Parathyroid adenoma (tissue), 2 donors: ENCODE measurements around the gene GRM8.

ENCODE experiments used
- H2AFZ ChIP-seq: fragments of 300-600 bp; sonication (generic); one replicate; pipeline ENCODE4 v1.7.0; 2017; ENCODE audit warnings: antibody characterized with exemption, mild to moderate bottlenecking
- H3K27ac ChIP-seq: fragments of 300-600 bp; sonication (generic); one replicate; pipeline ENCODE4 v1.7.0; 2017
- H3K27me3 ChIP-seq: fragments of 300-600 bp; sonication (generic); one replicate; pipeline ENCODE4 v1.7.0; 2017; ENCODE audit warnings: low read length; ENCODE audit not compliant: control insufficient read depth, insufficient read depth
- H3K36me3 ChIP-seq: fragments of 300-600 bp; sonication (generic); one replicate; pipeline ENCODE4 v1.7.0; 2017; ENCODE audit warnings: low read length; ENCODE audit not compliant: control insufficient read depth, insufficient read depth
- H3K4me1 ChIP-seq: fragments of 300-600 bp; sonication (generic); one replicate; pipeline ENCODE4 v1.7.0; 2017; ENCODE audit warnings: control low read depth
- H3K4me2 ChIP-seq: fragments of 300-600 bp; sonication (generic); one replicate; pipeline ENCODE4 v1.7.0; 2017; ENCODE audit warnings: low read length
- H3K4me3 ChIP-seq: fragments of 300-600 bp; sonication (generic); one replicate; pipeline ENCODE4 v1.7.0; 2017; ENCODE audit warnings: low read depth, low read length
- H3K79me2 ChIP-seq: fragments of 300-600 bp; sonication (generic); one replicate; pipeline ENCODE4 v1.7.0; 2017; ENCODE audit warnings: control low read depth
- H3K9ac ChIP-seq: fragments of 300-600 bp; sonication (generic); one replicate; pipeline ENCODE4 v1.7.0; 2017; ENCODE audit warnings: mild to moderate bottlenecking
- H3K9me3 ChIP-seq: fragments of 300-600 bp; sonication (generic); one replicate; pipeline ENCODE4 v1.7.0; 2017; ENCODE audit warnings: low read length; ENCODE audit not compliant: control insufficient read depth
- CTCF ChIP-seq: fragments of 300-600 bp; sonication (generic); IDR thresholded peaks from one replicate; pipeline ENCODE4 v1.7.0; 2017; ENCODE audit warnings: antibody characterized with exemption, mild to moderate bottlenecking
- donor health status: primary hyperparathyroidism.

Gene GRM8

GRCh38 chr7:126690104-126690503 is 562.6 kb downstream of the GRM8 start:
- no peaks in the 10 kb centered on the region for H3K36me3 ChIP-seq
- no peaks in the 10 kb centered on the region for H3K4me1 ChIP-seq
- TF ChIP-seq CTCF, result no peak
- no peak overlapping the region for H3K9ac ChIP-seq
- H2AFZ ChIP-seq, result no peak overlapping the region
- no peak overlapping the region for H3K4me3 ChIP-seq
- no peak overlapping the region for H3K4me2 ChIP-seq
- H3K27ac ChIP-seq, result no peak overlapping the region
- H3K27me3 ChIP-seq, result no peaks in the 10 kb centered on the region
- no peaks in the 10 kb centered on the region for H3K79me2 ChIP-seq
- H3K9me3 ChIP-seq, result no peaks in the 10 kb centered on the region

GRCh38 chr7:126689037-126689436 is 563.7 kb downstream of the GRM8 start:
- Histone ChIP-seq H3K27ac (no peak overlapping the region), H3K4me2 (no peak overlapping the region), H3K36me3 (no peaks in the 10 kb centered on the region), H3K9ac (no peak overlapping the region), H3K4me1 (no peaks in the 10 kb centered on the region), H3K4me3 (no peak overlapping the region), H3K79me2 (no peaks in the 10 kb centered on the region), H2AFZ (no peak overlapping the region), H3K27me3 (no peaks in the 10 kb centered on the region), H3K9me3 (no peaks in the 10 kb centered on the region)
- TF ChIP-seq CTCF, result no peak

- H3K4me3 ChIP-seq, result no peak overlapping the region
- H3K79me2 ChIP-seq, result no peaks in the 10 kb centered on the region
- H3K4me2 ChIP-seq, result no peak overlapping the region
- H3K9me3 ChIP-seq, result no peaks in the 10 kb centered on the region
- H3K27me3 ChIP-seq, result no peaks in the 10 kb centered on the region
- H3K4me1 ChIP-seq, result no peaks in the 10 kb centered on the region
- no peak overlapping the region for H3K27ac ChIP-seq
- H3K9ac ChIP-seq, result no peak overlapping the region
- H2AFZ ChIP-seq, result no peak overlapping the region
- no peak for TF ChIP-seq CTCF
- H3K36me3 ChIP-seq, result no peaks in the 10 kb centered on the region
Observed at GRCh38 chr7:126686474-126686873, 566.3 kb downstream of the GRM8 start.

- TF ChIP-seq CTCF, result no peak
- Histone ChIP-seq H3K36me3 (no peaks in the 10 kb centered on the region), H3K4me2 (no peak overlapping the region), H3K9me3 (no peaks in the 10 kb centered on the region), H3K4me3 (no peak overlapping the region), H3K9ac (no peak overlapping the region), H2AFZ (no peak overlapping the region), H3K27me3 (no peaks in the 10 kb centered on the region), H3K4me1 (no peaks in the 10 kb centered on the region), H3K79me2 (no peaks in the 10 kb centered on the region), H3K27ac (no peak overlapping the region)
Observed at GRCh38 chr7:126685596-126685995, 567.1 kb downstream of the GRM8 start.

- TF ChIP-seq CTCF, result no peak
Observed at GRCh38 chr7:126685018-126685573, 567.6 kb downstream of the GRM8 start.

More at GRCh38 chr7:126685018-126685573, 567.6 kb downstream of the GRM8 start:
- H3K4me3 ChIP-seq, result no peak overlapping the region
- no peak overlapping the region for H3K4me2 ChIP-seq
- no peak overlapping the region for H2AFZ ChIP-seq
- H3K27me3 ChIP-seq, result no peaks in the 10 kb centered on the region
- no peak overlapping the region for H3K27ac ChIP-seq
- no peaks in the 10 kb centered on the region for H3K9me3 ChIP-seq
- H3K79me2 ChIP-seq, result no peaks in the 10 kb centered on the region
- no peaks in the 10 kb centered on the region for H3K4me1 ChIP-seq
- no peaks in the 10 kb centered on the region for H3K36me3 ChIP-seq
- H3K9ac ChIP-seq, result no peak overlapping the region
